IPS DF 4.7 (cell line): ENCODE measurements around the gene PDSS2.
"Not testable (repeated sequence)": the region's sequence is repeated elsewhere in the genome, so short reads cannot be mapped to it uniquely, and the experiment has no call there.

ENCODE experiments used
- DNase-seq: peaks from one replicate; pipeline ENCODE4 v3.0.0-alpha.2; 2013; ENCODE audit warnings: low spot score; ENCODE audit errors: extremely low read depth

PDSS2 gene

GRCh38 chr6:107121964-107122495 is 337.3 kb downstream of the PDSS2 start:
- DNase-seq: no peak

GRCh38 chr6:107121266-107121665 is 338.1 kb downstream of the PDSS2 start:
- no peak for DNase-seq

DNA sequence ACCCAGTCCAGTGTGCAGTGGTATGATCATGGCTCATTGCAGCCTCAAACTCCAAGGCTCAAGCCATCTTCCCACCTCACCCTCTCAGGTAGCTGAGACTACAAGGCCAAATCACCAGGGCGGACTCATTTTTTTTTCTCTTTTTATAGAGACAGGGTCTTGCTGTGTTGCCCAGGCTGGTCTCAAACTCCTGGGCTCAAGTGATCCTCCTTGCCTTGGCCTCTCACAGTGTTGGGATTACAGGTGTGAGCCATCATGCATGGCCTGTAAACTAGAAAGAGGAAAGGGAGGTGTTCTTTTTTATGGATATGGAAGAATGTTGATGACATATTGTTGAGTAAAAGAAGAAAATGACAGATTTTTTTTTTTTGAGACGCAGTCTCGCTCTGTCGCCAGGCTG is 339.0 kb downstream of the PDSS2 start:
- no peak for DNase-seq

- DNase-seq: no peak
Observed at GRCh38 chr6:107118976-107119375, 340.4 kb downstream of the PDSS2 start.

DNA sequence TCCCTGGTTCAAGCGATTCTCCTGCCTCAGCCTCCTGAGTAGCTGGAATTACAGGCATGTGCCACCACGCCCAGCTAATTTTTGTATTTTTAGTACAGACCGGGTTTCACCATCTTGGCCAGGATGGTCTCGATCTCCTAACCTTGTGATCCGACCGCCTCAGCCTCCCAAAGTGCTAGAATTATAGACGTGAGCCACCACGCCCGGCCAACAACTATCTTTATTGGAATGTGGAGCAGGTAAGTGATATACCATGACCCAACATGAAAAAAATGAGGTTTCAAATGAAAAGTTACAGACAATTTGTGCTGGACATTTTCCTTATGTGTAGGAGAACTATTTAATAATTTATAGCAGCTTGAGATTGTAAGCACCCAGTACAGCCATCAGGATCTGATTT is 340.8 kb downstream of the PDSS2 start:
- not testable (repeated sequence) for DNase-seq

DNA sequence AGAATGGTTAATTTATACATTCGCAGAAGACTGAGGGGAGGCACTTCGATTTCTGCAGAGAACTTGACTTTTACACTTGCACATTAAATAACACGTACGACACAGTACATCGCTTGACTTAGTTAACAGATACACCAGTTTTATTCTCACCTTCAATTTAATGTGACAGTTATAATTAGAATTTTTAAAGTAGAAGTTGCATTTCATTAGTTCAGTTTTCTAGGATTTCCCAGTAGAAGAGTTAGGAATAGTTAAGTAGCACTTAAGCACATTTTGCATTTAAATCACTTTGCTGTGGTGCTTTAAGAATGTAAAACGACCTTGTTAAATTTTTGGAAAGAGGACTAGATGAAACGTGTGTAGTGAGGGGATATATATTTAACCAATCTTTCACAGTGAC is 342.4 kb downstream of the PDSS2 start:
- no peak for DNase-seq

DNA sequence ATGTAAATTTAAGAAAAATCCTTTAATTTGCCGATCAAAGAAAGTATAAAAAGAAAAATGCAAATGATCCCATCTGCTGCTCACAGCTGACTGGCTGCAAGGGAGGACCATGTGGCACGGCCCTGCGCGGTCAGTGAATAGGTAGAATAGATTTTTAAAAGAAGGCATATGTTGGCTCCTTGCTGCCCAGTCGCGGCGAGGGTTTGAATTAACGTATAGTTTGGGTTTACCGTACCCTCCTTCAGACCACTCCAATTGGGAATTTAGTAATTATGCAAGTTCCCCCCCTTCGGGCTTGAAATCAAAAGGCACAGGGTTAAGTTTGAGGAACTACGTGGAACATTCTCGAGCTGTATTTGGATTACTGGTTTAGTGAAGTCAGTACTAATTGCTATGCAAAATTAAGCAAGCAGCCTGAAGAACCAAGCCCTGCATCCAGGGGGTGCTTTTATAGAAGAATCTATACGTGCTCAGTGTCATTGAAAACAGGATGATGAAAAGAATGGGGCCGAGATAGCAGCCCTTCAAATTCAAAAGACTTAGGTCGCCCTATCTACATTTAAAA is 343.0 kb downstream of the PDSS2 start:
- DNase-seq: peak; percentile 93

- DNase-seq: no peak
Observed at GRCh38 chr6:107115695-107116327, 343.6 kb downstream of the PDSS2 start.

- DNase-seq: no peak
Observed at GRCh38 chr6:107114926-107115694, 344.3 kb downstream of the PDSS2 start, which contains the start of gene BEND3. Gene BEND3 (minus strand): TSS chr6:107115515. CDS start chr6:107099285, 16,230 bp downstream.

DNA sequence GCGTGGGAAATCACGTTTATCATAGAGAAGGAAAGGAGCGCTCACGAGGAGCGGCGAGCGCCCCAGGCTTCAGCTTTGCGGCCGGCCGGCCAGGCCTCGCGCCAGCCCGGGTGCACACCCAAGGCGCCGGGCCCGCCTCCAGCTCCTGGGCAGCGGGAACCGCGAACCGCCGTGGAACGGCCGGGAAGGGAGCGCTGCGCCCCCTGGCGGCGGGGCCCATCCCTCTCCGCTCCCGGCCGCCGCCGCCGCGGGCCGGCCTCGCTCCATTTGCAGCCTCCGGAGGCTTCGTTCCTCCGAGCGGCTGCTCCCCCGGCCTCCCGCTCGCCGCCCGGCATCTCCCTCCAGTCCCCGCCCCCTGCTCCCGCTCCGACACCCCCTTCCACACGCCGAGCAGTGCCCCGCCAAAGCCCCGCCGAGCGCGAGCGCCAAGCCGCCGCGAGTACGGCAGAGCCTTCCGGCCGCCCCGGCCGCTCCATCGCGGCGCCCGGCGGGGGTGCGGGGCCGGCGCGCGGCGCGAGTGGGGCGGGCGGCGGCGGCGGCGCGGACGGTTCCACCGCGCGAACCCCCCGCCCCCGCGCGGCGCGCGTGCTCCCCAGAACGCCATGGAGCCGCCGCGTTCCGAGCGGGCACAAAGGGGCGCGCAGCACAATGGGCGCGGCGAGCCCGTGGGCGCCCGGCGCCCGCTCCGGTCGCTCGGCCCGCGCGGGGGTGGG is 345.0 kb downstream of the PDSS2 start:
- DNase-seq: no peak

DNA sequence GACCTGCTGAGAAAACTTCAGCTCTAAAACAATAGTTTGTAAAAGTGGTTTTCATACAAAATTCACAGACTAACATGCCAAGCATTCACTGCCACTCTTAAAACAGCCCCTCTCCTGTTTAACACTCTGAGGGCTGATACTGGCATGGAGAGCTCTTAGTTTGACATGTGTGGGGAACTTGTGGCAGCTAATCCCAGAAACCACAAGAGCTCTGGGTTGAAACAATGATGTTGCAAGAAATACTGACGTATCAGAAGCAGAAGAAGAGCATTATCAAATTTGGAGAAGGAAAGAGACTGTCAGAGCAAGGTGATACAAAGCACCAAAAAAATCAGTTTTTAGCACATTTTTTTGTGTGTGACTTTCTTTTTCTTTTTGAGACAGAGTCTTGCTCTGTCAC is 349.2 kb downstream of the PDSS2 start:
- no peak for DNase-seq

- no peak for DNase-seq
Observed at GRCh38 chr6:107108201-107108890, 351.0 kb downstream of the PDSS2 start.

DNA sequence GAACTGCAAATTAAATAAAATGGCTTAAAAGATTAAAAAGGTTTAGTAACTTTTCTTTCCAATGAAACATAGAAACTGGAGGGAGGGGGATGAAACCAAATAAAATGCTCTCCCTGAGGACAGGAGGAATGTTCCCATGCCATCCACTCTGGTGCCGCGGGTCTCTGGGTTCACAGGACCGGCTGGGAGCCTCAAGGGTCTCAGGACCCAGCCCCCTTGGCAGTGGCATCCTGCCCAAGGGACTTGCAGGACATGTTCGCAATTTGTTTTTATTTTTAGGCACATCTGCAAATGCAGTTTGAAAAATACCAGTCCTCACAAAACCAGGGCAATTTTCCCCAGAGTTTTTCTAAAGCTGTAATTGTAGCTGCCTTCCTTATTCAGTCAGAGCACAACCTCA is 351.6 kb downstream of the PDSS2 start:
- DNase-seq: no peak

GRCh38 chr6:107106165-107106564 is 353.2 kb downstream of the PDSS2 start:
- DNase-seq: no peak

GRCh38 chr6:107105511-107106116 is 353.8 kb downstream of the PDSS2 start:
- no peak for DNase-seq

DNA sequence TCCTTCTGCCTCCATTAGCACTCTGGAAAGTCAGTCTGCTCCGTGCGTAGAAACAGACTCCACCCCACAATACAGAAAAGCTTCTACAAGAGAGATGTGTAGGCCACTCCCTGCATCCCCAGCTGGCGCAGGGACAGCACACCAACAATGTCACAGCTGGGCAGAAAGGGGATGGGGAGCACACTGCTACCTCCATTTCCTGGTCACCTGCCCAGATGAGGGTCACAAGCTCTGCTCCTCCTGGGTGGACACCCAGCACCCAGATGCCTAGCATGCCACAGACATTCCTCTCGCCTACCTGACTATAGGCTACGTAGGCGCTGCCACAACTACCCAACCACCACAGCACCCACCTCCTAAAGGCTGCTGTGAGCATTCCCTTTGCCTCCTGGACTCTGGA is 356.3 kb downstream of the PDSS2 start:
- DNase-seq: no peak
